ENCODE results near the gene ZSWIM4.

- TF ChIP-seq CTCF (IDR thresholded peaks at IDR 0.05) = no peak
- TF ChIP-seq POLR2A (IDR thresholded peaks at IDR 0.05) = no peak
Observed at GRCh38 chr19:13831537-13832467, 36.6 kb downstream of the ZSWIM4 start.

Measured in right lobe of liver (tissue), 4 donors.